Esophagus muscularis mucosa (tissue), 4 donors: ENCODE data around the gene ENG.
"Not testable (repeated sequence)": the region's sequence is repeated elsewhere in the genome, so short reads cannot be mapped to it uniquely, and the experiment has no call there.

Experiments
- CTCF ChIP-seq, 3 experiments: fragments of 200-600 bp in 2 of 3; fragments of 450-650 bp in 1 of 3; sonication (generic) in 2 of 3; IDR thresholded peaks; one replicate each; pipeline ENCODE4 v1.5.1; 2017 to 2019; ENCODE audit warnings: antibody characterized with exemption in 3 of 3, mild to moderate bottlenecking in 2 of 3, moderate library complexity in 1 of 3
- EP300 ChIP-seq: sonication (generic); formaldehyde crosslinking; IDR thresholded peaks from one replicate; pipeline ENCODE4 v1.6.1; 2017; ENCODE audit warnings: antibody characterized with exemption
- POLR2AphosphoS5 ChIP-seq, 2 donors: sonication (generic); formaldehyde crosslinking; IDR thresholded peaks; one replicate each; pipeline ENCODE4 v1.6.1; 2017; ENCODE audit warnings: antibody characterized with exemption in 2 of 2

DNA sequence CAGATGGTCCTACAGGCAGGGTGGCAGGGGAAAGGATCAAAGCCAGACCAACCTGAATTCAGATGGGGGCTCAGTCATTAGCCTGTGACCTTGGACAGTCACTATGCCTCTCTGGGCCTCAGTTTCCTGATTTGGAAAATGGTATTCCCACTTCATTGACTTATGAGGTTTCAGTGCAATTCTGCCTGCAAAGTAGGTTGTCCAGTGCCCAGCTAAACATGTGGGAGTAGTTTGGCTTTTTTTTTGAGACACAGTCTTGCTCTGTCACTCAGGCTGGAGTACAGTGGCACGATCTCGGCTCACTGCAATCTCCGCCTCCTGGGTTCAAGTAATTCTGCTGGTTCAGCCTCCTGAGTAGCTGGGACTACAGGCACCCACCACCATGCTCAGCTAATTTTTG is 17.9 kb downstream of the ENG start:
- TF ChIP-seq CTCF (IDR thresholded peaks at IDR 0.05); EP300; POLR2AphosphoS5 (IDR thresholded peaks at IDR 0.05): not testable (repeated sequence)
